ENCODE data around the gene CD247.

Gene CD247

DNA sequence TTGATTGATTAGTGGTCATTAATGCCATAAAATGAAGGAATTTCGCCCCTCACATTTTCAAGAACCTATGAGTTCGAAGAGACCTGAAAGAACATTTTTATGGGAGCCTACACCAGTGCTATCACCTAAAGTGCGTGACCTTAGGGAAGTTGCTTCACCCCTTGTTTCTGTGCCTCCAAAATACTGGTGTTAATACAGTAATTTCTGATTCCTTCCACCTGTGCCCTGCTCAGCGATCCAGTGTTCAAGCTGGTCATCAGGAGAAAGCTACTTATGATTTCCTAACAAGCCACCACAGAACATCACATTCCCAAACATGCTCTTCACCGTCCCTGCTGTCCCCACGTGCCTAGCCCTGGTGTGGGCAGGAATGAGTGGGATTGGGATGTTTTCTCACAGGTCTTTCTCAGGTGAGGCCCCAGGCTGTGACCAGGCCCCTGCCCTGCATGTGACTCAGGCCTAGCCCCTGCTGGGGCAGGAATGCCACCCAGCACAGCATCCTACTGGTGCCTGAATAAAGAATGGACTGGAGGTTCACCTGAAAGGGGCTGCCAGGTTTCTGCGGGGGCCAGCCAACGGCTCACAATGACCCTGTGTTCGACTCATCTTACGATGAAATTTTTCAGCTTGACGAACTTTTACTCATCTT is 60.3 kb downstream of the CD247 start (continued):
- TF ChIP-seq, protein P1, sequence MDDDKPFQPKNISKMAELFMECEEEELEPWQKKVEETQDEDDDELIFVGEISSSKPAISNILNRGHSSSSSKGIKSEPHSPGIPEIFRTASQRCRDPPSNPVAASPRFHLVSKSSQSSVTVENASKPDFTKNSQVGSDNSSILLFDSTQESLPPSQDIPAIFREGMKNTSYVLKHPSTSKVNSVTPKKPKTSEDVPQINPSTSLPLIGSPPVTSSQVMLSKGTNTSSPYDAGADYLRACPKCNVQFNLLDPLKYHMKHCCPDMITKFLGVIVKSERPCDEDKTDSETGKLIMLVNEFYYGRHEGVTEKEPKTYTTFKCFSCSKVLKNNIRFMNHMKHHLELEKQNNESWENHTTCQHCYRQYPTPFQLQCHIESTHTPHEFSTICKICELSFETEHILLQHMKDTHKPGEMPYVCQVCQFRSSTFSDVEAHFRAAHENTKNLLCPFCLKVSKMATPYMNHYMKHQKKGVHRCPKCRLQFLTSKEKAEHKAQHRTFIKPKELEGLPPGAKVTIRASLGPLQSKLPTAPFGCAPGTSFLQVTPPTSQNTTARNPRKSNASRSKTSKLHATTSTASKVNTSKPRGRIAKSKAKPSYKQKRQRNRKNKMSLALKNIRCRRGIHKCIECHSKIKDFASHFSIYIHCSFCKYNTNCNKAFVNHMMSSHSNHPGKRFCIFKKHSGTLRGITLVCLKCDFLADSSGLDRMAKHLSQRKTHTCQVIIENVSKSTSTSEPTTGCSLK (tag by site-specific recombination; IDR thresholded peaks at IDR 0.05) = no peak
- TF ChIP-seq, protein P2, sequence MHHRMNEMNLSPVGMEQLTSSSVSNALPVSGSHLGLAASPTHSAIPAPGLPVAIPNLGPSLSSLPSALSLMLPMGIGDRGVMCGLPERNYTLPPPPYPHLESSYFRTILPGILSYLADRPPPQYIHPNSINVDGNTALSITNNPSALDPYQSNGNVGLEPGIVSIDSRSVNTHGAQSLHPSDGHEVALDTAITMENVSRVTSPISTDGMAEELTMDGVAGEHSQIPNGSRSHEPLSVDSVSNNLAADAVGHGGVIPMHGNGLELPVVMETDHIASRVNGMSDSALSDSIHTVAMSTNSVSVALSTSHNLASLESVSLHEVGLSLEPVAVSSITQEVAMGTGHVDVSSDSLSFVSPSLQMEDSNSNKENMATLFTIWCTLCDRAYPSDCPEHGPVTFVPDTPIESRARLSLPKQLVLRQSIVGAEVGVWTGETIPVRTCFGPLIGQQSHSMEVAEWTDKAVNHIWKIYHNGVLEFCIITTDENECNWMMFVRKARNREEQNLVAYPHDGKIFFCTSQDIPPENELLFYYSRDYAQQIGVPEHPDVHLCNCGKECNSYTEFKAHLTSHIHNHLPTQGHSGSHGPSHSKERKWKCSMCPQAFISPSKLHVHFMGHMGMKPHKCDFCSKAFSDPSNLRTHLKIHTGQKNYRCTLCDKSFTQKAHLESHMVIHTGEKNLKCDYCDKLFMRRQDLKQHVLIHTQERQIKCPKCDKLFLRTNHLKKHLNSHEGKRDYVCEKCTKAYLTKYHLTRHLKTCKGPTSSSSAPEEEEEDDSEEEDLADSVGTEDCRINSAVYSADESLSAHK (tag by site-specific recombination; IDR thresholded peaks at IDR 0.05) = no peak
- TF ChIP-seq ZNF473 (tag by site-specific recombination; IDR thresholded peaks at IDR 0.05) (no peak), YY2 (tag by site-specific recombination; IDR thresholded peaks at IDR 0.05) (no peak)

DNA sequence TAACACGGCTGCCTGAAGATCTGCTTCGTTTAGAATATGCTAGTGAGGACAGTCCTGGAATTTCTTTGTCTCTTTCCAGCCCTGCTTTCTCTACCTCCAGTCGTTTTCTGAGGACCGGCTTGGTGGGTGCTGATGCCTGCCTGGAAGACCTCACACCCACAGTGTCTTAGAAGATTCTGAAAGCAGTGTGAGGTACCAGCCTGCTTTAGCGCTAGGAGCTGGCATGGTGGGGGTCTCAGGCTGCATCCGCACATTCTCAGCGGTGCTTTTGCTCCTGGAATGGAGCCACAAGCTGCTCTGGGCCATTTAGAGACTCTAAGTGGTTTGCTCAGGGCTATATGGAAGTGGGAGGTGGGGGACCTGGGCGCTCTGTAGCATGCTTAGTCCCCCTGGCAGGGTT is 61.4 kb downstream of the CD247 start:
- POLR2A ChIA-PET = interaction anchor here (1.4 kb wide), 1 partner anchor 581 kb away, joined by 4 read pairs; the partner anchor contains the start of gene TADA1
- no peaks in the 10 kb centered on the region for H3K36me3 ChIP-seq (ENCODE audit: control insufficient read depth in 2 of 2, insufficient read depth in 1 of 2, low read length in 2 of 2)
- no peak overlapping the region for H3K27ac ChIP-seq (ENCODE audit: extremely low read depth, low read depth, low read length)
- H3K4me3 ChIP-seq (ENCODE audit: low read depth, low read length) = no peak overlapping the region
- H3K4me1 ChIP-seq (ENCODE audit: control insufficient read depth, insufficient read depth, low read length) = no peaks in the 10 kb centered on the region
- no peak for TF ChIP-seq ZNF629 (tag by site-specific recombination; IDR thresholded peaks at IDR 0.05)
- H3K9me3 ChIP-seq (ENCODE audit: control insufficient read depth, insufficient read depth, low read depth, low read length) = no peaks in the 10 kb centered on the region
- CTCF ChIA-PET = interaction anchor here (0.7 to 1.5 kb wide), 3 partner anchors 11 to 16 kb away, joined by 3 to 4 read pairs (median 3); no protein-coding TSS in a partner anchor

DNA sequence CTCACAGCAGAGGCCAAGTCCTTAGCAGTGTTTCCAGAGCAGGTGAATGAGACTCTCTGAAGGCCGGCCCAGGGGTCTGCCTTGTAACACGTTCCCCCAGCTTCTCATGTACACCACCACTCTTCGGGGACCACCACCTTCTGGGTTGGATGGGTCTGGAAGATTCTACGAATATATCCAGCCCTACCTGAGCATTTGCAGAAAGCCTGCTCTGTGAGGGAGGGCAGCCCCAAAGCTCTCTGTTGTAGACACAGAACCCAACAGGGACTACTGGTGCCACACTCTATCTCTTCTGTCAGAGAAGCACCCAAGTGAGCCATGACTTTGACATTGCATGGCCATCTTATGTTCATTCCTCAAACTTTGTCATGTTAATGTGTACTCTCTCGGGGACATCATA is 61.8 kb downstream of the CD247 start:
- CTCF ChIA-PET = interaction anchor here (0.6 to 1.5 kb wide), 4 partner anchors 11 to 398 kb away, joined by 3 to 4 read pairs (median 3); no protein-coding TSS in a partner anchor
- Histone ChIP-seq H3K9me3 (ENCODE audit: control insufficient read depth, insufficient read depth, low read depth, low read length) (no peaks in the 10 kb centered on the region), H3K36me3 (ENCODE audit: control insufficient read depth in 2 of 2, insufficient read depth in 1 of 2, low read length in 2 of 2) (no peaks in the 10 kb centered on the region), H3K4me1 (ENCODE audit: control insufficient read depth, insufficient read depth, low read length) (no peaks in the 10 kb centered on the region), H3K4me3 (ENCODE audit: low read depth, low read length) (no peak overlapping the region), H3K27ac (ENCODE audit: extremely low read depth, low read depth, low read length) (no peak overlapping the region)
- TF ChIP-seq, protein P3, sequence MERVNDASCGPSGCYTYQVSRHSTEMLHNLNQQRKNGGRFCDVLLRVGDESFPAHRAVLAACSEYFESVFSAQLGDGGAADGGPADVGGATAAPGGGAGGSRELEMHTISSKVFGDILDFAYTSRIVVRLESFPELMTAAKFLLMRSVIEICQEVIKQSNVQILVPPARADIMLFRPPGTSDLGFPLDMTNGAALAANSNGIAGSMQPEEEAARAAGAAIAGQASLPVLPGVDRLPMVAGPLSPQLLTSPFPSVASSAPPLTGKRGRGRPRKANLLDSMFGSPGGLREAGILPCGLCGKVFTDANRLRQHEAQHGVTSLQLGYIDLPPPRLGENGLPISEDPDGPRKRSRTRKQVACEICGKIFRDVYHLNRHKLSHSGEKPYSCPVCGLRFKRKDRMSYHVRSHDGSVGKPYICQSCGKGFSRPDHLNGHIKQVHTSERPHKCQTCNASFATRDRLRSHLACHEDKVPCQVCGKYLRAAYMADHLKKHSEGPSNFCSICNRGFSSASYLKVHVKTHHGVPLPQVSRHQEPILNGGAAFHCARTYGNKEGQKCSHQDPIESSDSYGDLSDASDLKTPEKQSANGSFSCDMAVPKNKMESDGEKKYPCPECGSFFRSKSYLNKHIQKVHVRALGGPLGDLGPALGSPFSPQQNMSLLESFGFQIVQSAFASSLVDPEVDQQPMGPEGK (tag by site-specific recombination; IDR thresholded peaks at IDR 0.05) = no peak
- TF ChIP-seq, protein P4, sequence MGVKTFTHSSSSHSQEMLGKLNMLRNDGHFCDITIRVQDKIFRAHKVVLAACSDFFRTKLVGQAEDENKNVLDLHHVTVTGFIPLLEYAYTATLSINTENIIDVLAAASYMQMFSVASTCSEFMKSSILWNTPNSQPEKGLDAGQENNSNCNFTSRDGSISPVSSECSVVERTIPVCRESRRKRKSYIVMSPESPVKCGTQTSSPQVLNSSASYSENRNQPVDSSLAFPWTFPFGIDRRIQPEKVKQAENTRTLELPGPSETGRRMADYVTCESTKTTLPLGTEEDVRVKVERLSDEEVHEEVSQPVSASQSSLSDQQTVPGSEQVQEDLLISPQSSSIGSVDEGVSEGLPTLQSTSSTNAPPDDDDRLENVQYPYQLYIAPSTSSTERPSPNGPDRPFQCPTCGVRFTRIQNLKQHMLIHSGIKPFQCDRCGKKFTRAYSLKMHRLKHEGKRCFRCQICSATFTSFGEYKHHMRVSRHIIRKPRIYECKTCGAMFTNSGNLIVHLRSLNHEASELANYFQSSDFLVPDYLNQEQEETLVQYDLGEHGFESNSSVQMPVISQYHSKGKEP (tag by site-specific recombination; IDR thresholded peaks at IDR 0.05) = no peak
- no peak for TF ChIP-seq SP2 (tag by site-specific recombination; IDR thresholded peaks at IDR 0.05)
- no peak for TF ChIP-seq ZNF76 (tag by site-specific recombination; IDR thresholded peaks at IDR 0.05; ENCODE audit: borderline replicate concordance, low read depth)
- TF ChIP-seq ZNF776 (tag by site-specific recombination; IDR thresholded peaks at IDR 0.05; ENCODE audit: borderline replicate concordance) = no peak
- TF ChIP-seq, protein P5, sequence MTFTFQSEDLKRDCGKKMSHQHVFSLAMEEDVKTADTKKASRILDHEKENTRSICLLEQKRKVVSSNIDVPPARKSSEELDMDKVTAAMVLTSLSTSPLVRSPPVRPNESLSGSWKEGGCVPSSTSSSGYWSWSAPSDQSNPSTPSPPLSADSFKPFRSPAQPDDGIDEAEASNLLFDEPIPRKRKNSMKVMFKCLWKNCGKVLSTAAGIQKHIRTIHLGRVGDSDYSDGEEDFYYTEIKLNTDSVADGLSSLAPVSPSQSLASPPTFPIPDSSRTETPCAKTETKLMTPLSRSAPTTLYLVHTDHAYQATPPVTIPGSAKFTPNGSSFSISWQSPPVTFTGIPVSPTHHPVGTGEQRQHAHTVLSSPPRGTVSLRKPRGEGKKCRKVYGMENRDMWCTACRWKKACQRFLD (tag by site-specific recombination; IDR thresholded peaks at IDR 0.05) = no peak
- no peak for TF ChIP-seq ZNF624 (tag by site-specific recombination; IDR thresholded peaks at IDR 0.05)
- POLR2A ChIA-PET = interaction anchor here (0.6 to 1.4 kb wide), 4 partner anchors 27 to 580 kb away, joined by 3 to 5 read pairs (median 4); partner anchors contain the start of gene TADA1
